ENCODE data around the gene TMEM229B. TPM values are rescaled to one million over a fixed set of nuclear protein-coding genes. Genes with fewer than 3 reads are reported as not detected.

The TMEM229B gene
- total and polyA plus RNA-seq, 2 donors (not counting 1 experiment from before 2014, with no cell fraction given), result 6.9 to 8.2 TPM

- Mint-ChIP-seq H3K4me3 (no peak overlapping the region), H3K4me1 (no peaks in the 10 kb centered on the region), H3K9me3 (ENCODE audit: insufficient read depth) (no peaks in the 10 kb centered on the region), H3K27ac (no peak overlapping the region), H3K27me3 (no peaks in the 10 kb centered on the region)
- no peaks in the 10 kb centered on the region for H3K4me1 ChIP-seq (ENCODE audit: control insufficient read depth in 2 of 2, insufficient read depth in 2 of 2, low read length in 2 of 2)
- intact Hi-C loops (cut with micrococcal nuclease), result no loop called here
- DNase-seq, result no peak
- POLR2A ChIA-PET, result interaction anchor here (0.7 kb wide), 1 partner anchor 14 kb away, joined by 4 read pairs; the partner anchor contains the start of gene TMEM229B
- H3K9ac ChIP-seq (ENCODE audit: low read length), result no peak overlapping the region
- CTCF ChIA-PET, result no interaction called here
- H4K20me1 ChIP-seq (ENCODE audit: control insufficient read depth, insufficient read depth, low read length, poor library complexity, severe bottlenecking), result no peaks in the 10 kb centered on the region
- no peak overlapping the region for H3K4me2 ChIP-seq (replicated peaks; ENCODE audit: low read depth, low read length, poor library complexity, severe bottlenecking)
- H3K36me3 ChIP-seq (replicated peaks in 1 of 2; ENCODE audit: control extremely low read depth in 1 of 2, control insufficient read depth in 1 of 2, extremely low read depth in 1 of 2, insufficient read depth in 2 of 2, low read length in 1 of 2), result no peaks in the 10 kb centered on the region
- ATAC-seq (ENCODE audit: low read depth), result no peak
- no peak overlapping the region for H2AFZ ChIP-seq (ENCODE audit: insufficient read depth, low read depth, low read length, poor library complexity, severe bottlenecking)
- TF ChIP-seq EZH2 (IDR thresholded peaks at IDR 0.05; ENCODE audit: borderline replicate concordance, insufficient read depth, low read depth, low read length, poor library complexity, severe bottlenecking), result no peak
- no peak for TF ChIP-seq CTCF (IDR thresholded peaks at IDR 0.05)
- WGBS (ENCODE audit: insufficient coverage), result 50% methylated on average over 1 of the region's 1 CpG
- H3K4me3 ChIP-seq (ENCODE audit: control extremely low read depth in 1 of 5, extremely low read depth in 1 of 5, insufficient read depth in 1 of 5, low read depth in 2 of 5, low read length in 4 of 5), result no peak overlapping the region
- no peaks in the 10 kb centered on the region for H3K79me2 ChIP-seq (ENCODE audit: control insufficient read depth, insufficient read depth, low read length)
- no peaks in the 10 kb centered on the region for H3K27me3 ChIP-seq (replicated peaks in 1 of 4; ENCODE audit: control extremely low read depth in 1 of 4, control insufficient read depth in 3 of 4, insufficient read depth in 4 of 4, low read length in 3 of 4)
- no peak overlapping the region for H3K27ac ChIP-seq (ENCODE audit: low read length in 2 of 2)
- no peaks in the 10 kb centered on the region for H3K9me3 ChIP-seq (ENCODE audit: control extremely low read depth in 1 of 3, control insufficient read depth in 2 of 3, insufficient read depth in 1 of 3, low read length in 2 of 3)
Observed at GRCh38 chr14:67474366-67474765, 14.2 kb downstream of the TMEM229B start.

GRCh38 chr14:67473290-67474082, 15.0 kb downstream of the TMEM229B start:
- H2AFZ ChIP-seq (ENCODE audit: insufficient read depth, low read depth, low read length, poor library complexity, severe bottlenecking), result no peak overlapping the region
- DNase-seq (no peak), ATAC-seq (ENCODE audit: low read depth) (no peak)
- intact Hi-C loops (cut with micrococcal nuclease), result no loop called here
- Mint-ChIP-seq H3K9me3 (ENCODE audit: insufficient read depth) (no peaks in the 10 kb centered on the region), H3K4me3 (no peak overlapping the region), H3K4me1 (no peaks in the 10 kb centered on the region), H3K27me3 (no peaks in the 10 kb centered on the region), H3K27ac (no peak overlapping the region)
- no peaks in the 10 kb centered on the region for H3K79me2 ChIP-seq (ENCODE audit: control insufficient read depth, insufficient read depth, low read length)
- no peaks in the 10 kb centered on the region for H3K36me3 ChIP-seq (replicated peaks in 1 of 2; ENCODE audit: control extremely low read depth in 1 of 2, control insufficient read depth in 1 of 2, extremely low read depth in 1 of 2, insufficient read depth in 2 of 2, low read length in 1 of 2)
- no peak overlapping the region for H3K9ac ChIP-seq (ENCODE audit: low read length)
- no peaks in the 10 kb centered on the region for H3K27me3 ChIP-seq (replicated peaks in 1 of 4; ENCODE audit: control extremely low read depth in 1 of 4, control insufficient read depth in 3 of 4, insufficient read depth in 4 of 4, low read length in 3 of 4)
- POLR2A ChIA-PET, result no interaction called here
- WGBS (ENCODE audit: insufficient coverage), result 99% methylated on average over 51 of the region's 52 CpGs
- CTCF ChIA-PET, result no interaction called here
- no peaks in the 10 kb centered on the region for H3K4me1 ChIP-seq (ENCODE audit: control insufficient read depth in 2 of 2, insufficient read depth in 2 of 2, low read length in 2 of 2)
- no peak overlapping the region for H3K4me3 ChIP-seq (ENCODE audit: control extremely low read depth in 1 of 5, extremely low read depth in 1 of 5, insufficient read depth in 1 of 5, low read depth in 2 of 5, low read length in 4 of 5)
- TF ChIP-seq CTCF (IDR thresholded peaks at IDR 0.05) (no peak), EZH2 (IDR thresholded peaks at IDR 0.05; ENCODE audit: borderline replicate concordance, insufficient read depth, low read depth, low read length, poor library complexity, severe bottlenecking) (no peak)
- H3K4me2 ChIP-seq (replicated peaks; ENCODE audit: low read depth, low read length, poor library complexity, severe bottlenecking), result no peak overlapping the region
- H3K9me3 ChIP-seq (ENCODE audit: control extremely low read depth in 1 of 3, control insufficient read depth in 2 of 3, insufficient read depth in 1 of 3, low read length in 2 of 3), result no peaks in the 10 kb centered on the region
- H4K20me1 ChIP-seq (ENCODE audit: control insufficient read depth, insufficient read depth, low read length, poor library complexity, severe bottlenecking), result no peaks in the 10 kb centered on the region
- H3K27ac ChIP-seq (ENCODE audit: low read length in 2 of 2), result no peak overlapping the region
